ENCODE data around the gene CTNND2.

CTNND2 gene

GRCh38 chr5:11904265-11904906 is at the start of gene CTNND2:
Gene CTNND2, minus strand, starts transcription at chr5:11904446. Its CDS starts 593 bp downstream, at chr5:11903853.
- no peak for TF ChIP-seq POLR2A (IDR thresholded peaks at IDR 0.05; ENCODE audit: low read depth, low read length)
- FAIRE-seq (no peak), DNase-seq (ENCODE audit: insufficient read length, low spot score) (no peak)

GRCh38 chr5:11946317-11946716 is 42.1 kb upstream of the CTNND2 start:
- DNase-seq (ENCODE audit: insufficient read length, low spot score): no peak
- no peak for TF ChIP-seq POLR2A (IDR thresholded peaks at IDR 0.05; ENCODE audit: low read depth, low read length)
- no peak for FAIRE-seq

- FAIRE-seq: no peak
- TF ChIP-seq POLR2A (IDR thresholded peaks at IDR 0.05; ENCODE audit: low read depth, low read length): no peak
Measured at GRCh38 chr5:11941566-11941965, 37.3 kb upstream of the CTNND2 start.

GRCh38 chr5:11931638-11932037 is 27.4 kb upstream of the CTNND2 start:
- FAIRE-seq: no peak

More at GRCh38 chr5:11941566-11941965, 37.3 kb upstream of the CTNND2 start:
- DNase-seq (ENCODE audit: insufficient read length, low spot score): no peak

GRCh38 chr5:11928909-11929308 is 24.7 kb upstream of the CTNND2 start:
- TF ChIP-seq POLR2A (IDR thresholded peaks at IDR 0.05; ENCODE audit: low read depth, low read length): no peak
- no peak for FAIRE-seq
- no peak for DNase-seq (ENCODE audit: insufficient read length, low spot score)

More at GRCh38 chr5:11931638-11932037, 27.4 kb upstream of the CTNND2 start:
- TF ChIP-seq POLR2A (IDR thresholded peaks at IDR 0.05; ENCODE audit: low read depth, low read length): no peak
- no peak for DNase-seq (ENCODE audit: insufficient read length, low spot score)

- no peak for TF ChIP-seq POLR2A (IDR thresholded peaks at IDR 0.05; ENCODE audit: low read depth, low read length)
- DNase-seq (ENCODE audit: insufficient read length, low spot score) (no peak), FAIRE-seq (no peak)
Measured at GRCh38 chr5:11925701-11926100, 21.5 kb upstream of the CTNND2 start.

- DNase-seq (ENCODE audit: insufficient read length, low spot score) (no peak), FAIRE-seq (no peak)
- no peak for TF ChIP-seq POLR2A (IDR thresholded peaks at IDR 0.05; ENCODE audit: low read depth, low read length)
Measured at GRCh38 chr5:11922394-11922793, 18.1 kb upstream of the CTNND2 start.

- DNase-seq (ENCODE audit: insufficient read length, low spot score) (no peak), FAIRE-seq (no peak)
- no peak for TF ChIP-seq POLR2A (IDR thresholded peaks at IDR 0.05; ENCODE audit: low read depth, low read length)
Measured at GRCh38 chr5:11918463-11919045, 14.3 kb upstream of the CTNND2 start.

- no peak for DNase-seq (ENCODE audit: insufficient read length, low spot score)
- no peak for TF ChIP-seq POLR2A (IDR thresholded peaks at IDR 0.05; ENCODE audit: low read depth, low read length)
- FAIRE-seq: no peak
Measured at GRCh38 chr5:11909471-11909870, 5.2 kb upstream of the CTNND2 start.

- DNase-seq (ENCODE audit: insufficient read length, low spot score): no peak
- FAIRE-seq: no peak
- no peak for TF ChIP-seq POLR2A (IDR thresholded peaks at IDR 0.05; ENCODE audit: low read depth, low read length)
Measured at GRCh38 chr5:11906497-11906896, 2.3 kb upstream of the CTNND2 start.

GRCh38 chr5:11905206-11905605 is 960 bp upstream of the CTNND2 start:
- DNase-seq (ENCODE audit: insufficient read length, low spot score) (no peak), FAIRE-seq (no peak)
- no peak for TF ChIP-seq POLR2A (IDR thresholded peaks at IDR 0.05; ENCODE audit: low read depth, low read length)

GRCh38 chr5:11903614-11904264 is 507 bp downstream of the CTNND2 start:
- TF ChIP-seq POLR2A (IDR thresholded peaks at IDR 0.05; ENCODE audit: low read depth, low read length): no peak
- FAIRE-seq (no peak), DNase-seq (ENCODE audit: insufficient read length, low spot score) (no peak)

- no peak for FAIRE-seq
- no peak for DNase-seq (ENCODE audit: insufficient read length, low spot score)
- no peak for TF ChIP-seq POLR2A (IDR thresholded peaks at IDR 0.05; ENCODE audit: low read depth, low read length)
Measured at GRCh38 chr5:11903121-11903613, 1.1 kb downstream of the CTNND2 start.

- DNase-seq (ENCODE audit: insufficient read length, low spot score) (no peak), FAIRE-seq (no peak)
- TF ChIP-seq POLR2A (IDR thresholded peaks at IDR 0.05; ENCODE audit: low read depth, low read length): no peak
Measured at GRCh38 chr5:11902201-11902619, 2.0 kb downstream of the CTNND2 start.

- no peak for FAIRE-seq
- DNase-seq (ENCODE audit: insufficient read length, low spot score): no peak
- TF ChIP-seq POLR2A (IDR thresholded peaks at IDR 0.05; ENCODE audit: low read depth, low read length): no peak
Measured at GRCh38 chr5:11898787-11899186, 5.5 kb downstream of the CTNND2 start.

All from H54 (cell line).